ENCODE data around the gene PRPF39.
"Not testable (repeated sequence)": the region's sequence is repeated elsewhere in the genome, so short reads cannot be mapped to it uniquely, and the experiment has no call there.

PRPF39 gene

DNA sequence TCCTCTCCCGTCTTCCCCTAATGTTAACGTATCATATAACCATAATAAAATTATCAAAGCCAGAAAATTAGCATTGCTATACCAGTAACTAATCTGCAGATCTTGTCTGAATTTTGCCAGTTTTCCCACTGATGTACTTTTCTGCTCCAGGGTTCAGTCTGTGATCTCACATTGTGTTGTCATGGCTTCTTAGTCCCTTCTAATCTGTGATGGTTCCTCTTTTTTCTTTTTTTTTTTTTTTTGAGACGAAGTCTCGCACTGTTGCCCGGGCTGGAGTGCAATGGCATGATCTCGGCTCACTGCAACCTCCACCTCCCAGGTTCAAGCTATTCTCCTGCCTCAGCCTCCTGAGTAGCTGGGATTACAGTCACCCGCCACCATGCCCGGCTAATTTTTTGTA is 58.2 kb downstream of the PRPF39 start:
- not testable (repeated sequence) for DNase-seq

- DNase-seq, result no peak
Observed at GRCh38 chr14:45144658-45145057, 60.7 kb downstream of the PRPF39 start.

GRCh38 chr14:45145214-45145613 is 61.3 kb downstream of the PRPF39 start:
- no peak for DNase-seq

- no peak for DNase-seq
Observed at GRCh38 chr14:45149602-45150001, 65.7 kb downstream of the PRPF39 start.

- no peak for DNase-seq
Observed at GRCh38 chr14:45150386-45150890, 66.5 kb downstream of the PRPF39 start.

- DNase-seq, result no peak
Observed at GRCh38 chr14:45156067-45156466, 72.2 kb downstream of the PRPF39 start.

Measured in NCI-H524 treated with DMSO at 0.1 percent for 48 hours (cell line).